Measurements from ENCODE around the gene DYNC1LI2.

Gene DYNC1LI2

GRCh38 chr16:66741169-66741900, 10.1 kb downstream of the DYNC1LI2 start:
- H3K9me3 ChIP-seq (ENCODE audit: control insufficient read depth in 1 of 2, low read length in 2 of 2): no peaks in the 10 kb centered on the region
- peak overlapping the region; percentile 10 to 34 for H3K9ac ChIP-seq (ENCODE audit: low read depth in 1 of 2, low read length in 2 of 2)
- H3K27me3 ChIP-seq (ENCODE audit: control insufficient read depth in 1 of 2, insufficient read depth in 2 of 2, low read length in 2 of 2): no peaks in the 10 kb centered on the region
- peaks cover 0 to 64% of the 10 kb centered on the region in 2 donors for H3K36me3 ChIP-seq (ENCODE audit: control insufficient read depth in 1 of 2, insufficient read depth in 2 of 2, low read length in 2 of 2)
- H3K27ac ChIP-seq (ENCODE audit: low read depth, low read length): peak overlapping the region; percentile 54
- H3K4me3 ChIP-seq (ENCODE audit: low read depth in 1 of 2, low read length in 2 of 2): peak overlapping the region in 1 of 2 donors; percentile 12
- peaks cover 27 to 31% of the 10 kb centered on the region in 2 donors for H3K4me1 ChIP-seq (ENCODE audit: control insufficient read depth in 1 of 2, insufficient read depth in 2 of 2, low read length in 2 of 2)

GRCh38 chr16:66740533-66740932, 10.9 kb downstream of the DYNC1LI2 start:
- peak overlapping the region in 1 of 2 donors; percentile 18 for H3K4me3 ChIP-seq (ENCODE audit: low read depth in 1 of 2, low read length in 2 of 2)
- peak overlapping the region; percentile 10 to 34 for H3K9ac ChIP-seq (ENCODE audit: low read depth in 1 of 2, low read length in 2 of 2)
- H3K9me3 ChIP-seq (ENCODE audit: control insufficient read depth in 1 of 2, low read length in 2 of 2): no peaks in the 10 kb centered on the region
- peaks cover 6 to 67% of the 10 kb centered on the region in 2 donors for H3K36me3 ChIP-seq (ENCODE audit: control insufficient read depth in 1 of 2, insufficient read depth in 2 of 2, low read length in 2 of 2)
- no peaks in the 10 kb centered on the region for H3K27me3 ChIP-seq (ENCODE audit: control insufficient read depth in 1 of 2, insufficient read depth in 2 of 2, low read length in 2 of 2)
- peaks cover 27 to 31% of the 10 kb centered on the region in 2 donors for H3K4me1 ChIP-seq (ENCODE audit: control insufficient read depth in 1 of 2, insufficient read depth in 2 of 2, low read length in 2 of 2)
- H3K27ac ChIP-seq (ENCODE audit: low read depth, low read length): peak overlapping the region; percentile 54

GRCh38 chr16:66740010-66740409, 11.4 kb downstream of the DYNC1LI2 start:
- Histone ChIP-seq H3K27me3 (ENCODE audit: control insufficient read depth in 1 of 2, insufficient read depth in 2 of 2, low read length in 2 of 2) (no peaks in the 10 kb centered on the region), H3K36me3 (ENCODE audit: control insufficient read depth in 1 of 2, insufficient read depth in 2 of 2, low read length in 2 of 2) (peaks cover 6 to 69% of the 10 kb centered on the region in 2 donors), H3K4me3 (ENCODE audit: low read depth in 1 of 2, low read length in 2 of 2) (peak overlapping the region in 1 of 2 donors; percentile 18), H3K4me1 (ENCODE audit: control insufficient read depth in 1 of 2, insufficient read depth in 2 of 2, low read length in 2 of 2) (peaks cover 27 to 31% of the 10 kb centered on the region in 2 donors), H3K9ac (ENCODE audit: low read depth in 1 of 2, low read length in 2 of 2) (no peak overlapping the region), H3K9me3 (ENCODE audit: control insufficient read depth in 1 of 2, low read length in 2 of 2) (no peaks in the 10 kb centered on the region), H3K27ac (ENCODE audit: low read depth, low read length) (peak overlapping the region; percentile 28)

GRCh38 chr16:66735891-66736290, 15.5 kb downstream of the DYNC1LI2 start:
- H3K27ac ChIP-seq (ENCODE audit: low read depth, low read length): no peak overlapping the region
- no peaks in the 10 kb centered on the region for H3K9me3 ChIP-seq (ENCODE audit: control insufficient read depth in 1 of 2, low read length in 2 of 2)
- H3K36me3 ChIP-seq (ENCODE audit: control insufficient read depth in 1 of 2, insufficient read depth in 2 of 2, low read length in 2 of 2): peaks cover 27 to 78% of the 10 kb centered on the region in 2 donors

GRCh38 chr16:66731101-66731500, 20.3 kb downstream of the DYNC1LI2 start:
- H3K4me3 ChIP-seq (ENCODE audit: low read depth in 1 of 2, low read length in 2 of 2): no peak overlapping the region
- H3K27ac ChIP-seq (ENCODE audit: low read depth, low read length): no peak overlapping the region
- H3K27me3 ChIP-seq (ENCODE audit: control insufficient read depth in 1 of 2, insufficient read depth in 2 of 2, low read length in 2 of 2): no peaks in the 10 kb centered on the region
- peaks cover 38 to 92% of the 10 kb centered on the region in 2 donors for H3K36me3 ChIP-seq (ENCODE audit: control insufficient read depth in 1 of 2, insufficient read depth in 2 of 2, low read length in 2 of 2)
- H3K9me3 ChIP-seq (ENCODE audit: control insufficient read depth in 1 of 2, low read length in 2 of 2): no peaks in the 10 kb centered on the region
- no peak overlapping the region for H3K9ac ChIP-seq (ENCODE audit: low read depth in 1 of 2, low read length in 2 of 2)
- no peaks in the 10 kb centered on the region for H3K4me1 ChIP-seq (ENCODE audit: control insufficient read depth in 1 of 2, insufficient read depth in 2 of 2, low read length in 2 of 2)

More at GRCh38 chr16:66735891-66736290, 15.5 kb downstream of the DYNC1LI2 start:
- no peaks in the 10 kb centered on the region for H3K27me3 ChIP-seq (ENCODE audit: control insufficient read depth in 1 of 2, insufficient read depth in 2 of 2, low read length in 2 of 2)
- H3K4me1 ChIP-seq (ENCODE audit: control insufficient read depth in 1 of 2, insufficient read depth in 2 of 2, low read length in 2 of 2): peaks cover 8 to 13% of the 10 kb centered on the region in 2 donors
- H3K9ac ChIP-seq (ENCODE audit: low read depth in 1 of 2, low read length in 2 of 2): no peak overlapping the region
- H3K4me3 ChIP-seq (ENCODE audit: low read depth in 1 of 2, low read length in 2 of 2): no peak overlapping the region

GRCh38 chr16:66728804-66729203, 22.6 kb downstream of the DYNC1LI2 start:
- H3K27me3 ChIP-seq (ENCODE audit: control insufficient read depth in 1 of 2, insufficient read depth in 2 of 2, low read length in 2 of 2): no peaks in the 10 kb centered on the region
- H3K4me1 ChIP-seq (ENCODE audit: control insufficient read depth in 1 of 2, insufficient read depth in 2 of 2, low read length in 2 of 2): no peaks in the 10 kb centered on the region
- H3K9ac ChIP-seq (ENCODE audit: low read depth in 1 of 2, low read length in 2 of 2): no peak overlapping the region
- no peak overlapping the region for H3K4me3 ChIP-seq (ENCODE audit: low read depth in 1 of 2, low read length in 2 of 2)
- H3K9me3 ChIP-seq (ENCODE audit: control insufficient read depth in 1 of 2, low read length in 2 of 2): no peaks in the 10 kb centered on the region
- H3K27ac ChIP-seq (ENCODE audit: low read depth, low read length): no peak overlapping the region
- peaks cover 45 to 92% of the 10 kb centered on the region in 2 donors for H3K36me3 ChIP-seq (ENCODE audit: control insufficient read depth in 1 of 2, insufficient read depth in 2 of 2, low read length in 2 of 2)

GRCh38 chr16:66728117-66728787, 23.2 kb downstream of the DYNC1LI2 start:
- H3K4me1 ChIP-seq (ENCODE audit: control insufficient read depth in 1 of 2, insufficient read depth in 2 of 2, low read length in 2 of 2): no peaks in the 10 kb centered on the region
- H3K27me3 ChIP-seq (ENCODE audit: control insufficient read depth in 1 of 2, insufficient read depth in 2 of 2, low read length in 2 of 2): no peaks in the 10 kb centered on the region
- no peak overlapping the region for H3K9ac ChIP-seq (ENCODE audit: low read depth in 1 of 2, low read length in 2 of 2)
- no peak overlapping the region for H3K4me3 ChIP-seq (ENCODE audit: low read depth in 1 of 2, low read length in 2 of 2)
- H3K27ac ChIP-seq (ENCODE audit: low read depth, low read length): no peak overlapping the region
- H3K36me3 ChIP-seq (ENCODE audit: control insufficient read depth in 1 of 2, insufficient read depth in 2 of 2, low read length in 2 of 2): peaks cover 48 to 92% of the 10 kb centered on the region in 2 donors
- H3K9me3 ChIP-seq (ENCODE audit: control insufficient read depth in 1 of 2, low read length in 2 of 2): no peaks in the 10 kb centered on the region

GRCh38 chr16:66720766-66721165, 30.6 kb downstream of the DYNC1LI2 start:
- Histone ChIP-seq H3K27me3 (ENCODE audit: control insufficient read depth in 1 of 2, insufficient read depth in 2 of 2, low read length in 2 of 2) (no peaks in the 10 kb centered on the region), H3K36me3 (ENCODE audit: control insufficient read depth in 1 of 2, insufficient read depth in 2 of 2, low read length in 2 of 2) (peaks cover 28 to 53% of the 10 kb centered on the region in 2 donors), H3K9me3 (ENCODE audit: control insufficient read depth in 1 of 2, low read length in 2 of 2) (no peaks in the 10 kb centered on the region), H3K4me3 (ENCODE audit: low read depth in 1 of 2, low read length in 2 of 2) (no peak overlapping the region), H3K9ac (ENCODE audit: low read depth in 1 of 2, low read length in 2 of 2) (no peak overlapping the region), H3K4me1 (ENCODE audit: control insufficient read depth in 1 of 2, insufficient read depth in 2 of 2, low read length in 2 of 2) (no peaks in the 10 kb centered on the region), H3K27ac (ENCODE audit: low read depth, low read length) (no peak overlapping the region)

- H3K9ac ChIP-seq (ENCODE audit: low read depth in 1 of 2, low read length in 2 of 2): no peak overlapping the region
- H3K27me3 ChIP-seq (ENCODE audit: control insufficient read depth in 1 of 2, insufficient read depth in 2 of 2, low read length in 2 of 2): no peaks in the 10 kb centered on the region
- peaks cover 18 to 39% of the 10 kb centered on the region in 2 donors for H3K36me3 ChIP-seq (ENCODE audit: control insufficient read depth in 1 of 2, insufficient read depth in 2 of 2, low read length in 2 of 2)
- H3K4me3 ChIP-seq (ENCODE audit: low read depth in 1 of 2, low read length in 2 of 2): no peak overlapping the region
- H3K9me3 ChIP-seq (ENCODE audit: control insufficient read depth in 1 of 2, low read length in 2 of 2): no peaks in the 10 kb centered on the region
- H3K27ac ChIP-seq (ENCODE audit: low read depth, low read length): no peak overlapping the region
- peaks cover 10 to 13% of the 10 kb centered on the region in 2 donors for H3K4me1 ChIP-seq (ENCODE audit: control insufficient read depth in 1 of 2, insufficient read depth in 2 of 2, low read length in 2 of 2)
Observed at GRCh38 chr16:66719246-66719645, 32.2 kb downstream of the DYNC1LI2 start.

- Histone ChIP-seq H3K36me3 (ENCODE audit: control insufficient read depth in 1 of 2, insufficient read depth in 2 of 2, low read length in 2 of 2) (peaks cover 6 to 25% of the 10 kb centered on the region in 2 donors), H3K27ac (ENCODE audit: low read depth, low read length) (no peak overlapping the region), H3K4me3 (ENCODE audit: low read depth in 1 of 2, low read length in 2 of 2) (no peak overlapping the region)
Observed at GRCh38 chr16:66717776-66718175, 33.6 kb downstream of the DYNC1LI2 start.

More at GRCh38 chr16:66717776-66718175, 33.6 kb downstream of the DYNC1LI2 start:
- peaks cover 11 to 17% of the 10 kb centered on the region in 2 donors for H3K4me1 ChIP-seq (ENCODE audit: control insufficient read depth in 1 of 2, insufficient read depth in 2 of 2, low read length in 2 of 2)
- no peaks in the 10 kb centered on the region for H3K9me3 ChIP-seq (ENCODE audit: control insufficient read depth in 1 of 2, low read length in 2 of 2)
- no peaks in the 10 kb centered on the region for H3K27me3 ChIP-seq (ENCODE audit: control insufficient read depth in 1 of 2, insufficient read depth in 2 of 2, low read length in 2 of 2)
- H3K9ac ChIP-seq (ENCODE audit: low read depth in 1 of 2, low read length in 2 of 2): no peak overlapping the region

Measured in duodenal mucosa (tissue), 2 donors.